DND-41 (cell line): Measurements from ENCODE around the gene ZNF783.
"Not testable (repeated sequence)": the region's sequence is repeated elsewhere in the genome, so short reads cannot be mapped to it uniquely, and the experiment has no call there.

Experiments
- ATAC-seq: fragments of 200-7000 bp; cut with Tn5 transposase; 3 replicates; pipeline ENCODE4 v1.9.1; 2021; ENCODE audit warnings: low read depth; ENCODE audit not compliant: insufficient read depth
- DNase-seq: peaks from one replicate; pipeline ENCODE4 v3.0.0-alpha.2; 2020
- H2AFZ ChIP-seq: 2 replicates; pipeline ENCODE4 v1.6.0; 2012; ENCODE audit warnings: low read depth, low read length
- H3K27ac ChIP-seq: 2 replicates; pipeline ENCODE4 v1.5.1; 2012; ENCODE audit warnings: low read length, inconsistent platforms
- H3K27me3 ChIP-seq: fragments of 200-600 bp; sonication (generic); 2 replicates; pipeline ENCODE4 v1.6.0; 2012; ENCODE audit warnings: low read length, mild to moderate bottlenecking, inconsistent platforms; ENCODE audit not compliant: insufficient read depth, poor library complexity
- H3K36me3 ChIP-seq: 2 replicates; pipeline ENCODE4 v1.5.1; 2012; ENCODE audit warnings: low read length, inconsistent platforms; ENCODE audit not compliant: insufficient read depth
- H3K4me1 ChIP-seq: 2 replicates; pipeline ENCODE4 v1.5.1; 2012; ENCODE audit warnings: mild to moderate bottlenecking, low read length; ENCODE audit not compliant: insufficient read depth
- H3K4me2 ChIP-seq: 2 replicates; pipeline ENCODE4 v1.6.0; 2012; ENCODE audit warnings: mild to moderate bottlenecking, moderate library complexity, low read length, inconsistent platforms; ENCODE audit not compliant: insufficient read depth
- H3K4me3 ChIP-seq, 2 experiments: fragments of 200-600 bp in 1 of 2; shearing (Covaris generic) in 1 of 2; 2 replicates each; pipeline ENCODE4 v1.5.1; 2012 to 2016; ENCODE audit warnings: inconsistent platforms in 2 of 2, low read length in 2 of 2, mild to moderate bottlenecking in 2 of 2, low read depth in 1 of 2, moderate library complexity in 1 of 2
- H3K79me2 ChIP-seq: 2 replicates; pipeline ENCODE4 v1.6.0; 2012; ENCODE audit warnings: low read length, inconsistent platforms; ENCODE audit not compliant: insufficient read depth
- H3K9ac ChIP-seq: 2 replicates; pipeline ENCODE4 v1.6.0; 2012; ENCODE audit warnings: low read depth, mild to moderate bottlenecking, inconsistent platforms, low read length, moderate library complexity
- H3K9me3 ChIP-seq: 2 replicates; pipeline ENCODE4 v1.5.1; 2012; ENCODE audit warnings: low read length, moderate library complexity, mild to moderate bottlenecking, inconsistent platforms; ENCODE audit not compliant: insufficient read depth, severe bottlenecking
- H4K20me1 ChIP-seq: 2 replicates; pipeline ENCODE4 v1.6.0; 2012; ENCODE audit warnings: low read length; ENCODE audit not compliant: insufficient read depth
- CTCF ChIP-seq: IDR thresholded peaks from 2 replicates; pipeline ENCODE4 v1.5.1; 2012; ENCODE audit warnings: borderline replicate concordance, low read length, moderate library complexity, mild to moderate bottlenecking; ENCODE audit not compliant: poor library complexity, severe bottlenecking; ENCODE audit errors: extremely low read depth
- EZH2 ChIP-seq: IDR thresholded peaks from 3 replicates; pipeline ENCODE4 v1.6.1; 2012; ENCODE audit warnings: borderline replicate concordance, low read depth, mild to moderate bottlenecking, moderate library complexity, low read length, inconsistent platforms; ENCODE audit not compliant: severe bottlenecking

The ZNF783 gene

GRCh38 chr7:149225656-149226055 lies 36.3 kb upstream of the ZNF783 start:
- ATAC-seq, result no peak
- DNase-seq, result no peak
- H3K27ac ChIP-seq, result no peak overlapping the region
- H3K27me3 ChIP-seq, result no peaks in the 10 kb centered on the region
- no peaks in the 10 kb centered on the region for H3K79me2 ChIP-seq
- no peaks in the 10 kb centered on the region for H3K4me1 ChIP-seq
- no peak overlapping the region for H2AFZ ChIP-seq
- H4K20me1 ChIP-seq, result peaks cover 17% of the 10 kb centered on the region; the same call in 1 of the 2 replicates
- TF ChIP-seq CTCF (no peak), EZH2 (no peak)
- no peak overlapping the region for H3K4me3 ChIP-seq
- no peaks in the 10 kb centered on the region for H3K9me3 ChIP-seq
- H3K4me2 ChIP-seq, result no peak overlapping the region
- H3K36me3 ChIP-seq, result peaks cover 39% of the 10 kb centered on the region
- H3K9ac ChIP-seq, result no peak overlapping the region

- not testable (repeated sequence) for H3K9ac ChIP-seq, H3K4me1 ChIP-seq, H2AFZ ChIP-seq, H3K4me3 ChIP-seq, H3K79me2 ChIP-seq, H3K4me2 ChIP-seq, H3K27me3 ChIP-seq, DNase-seq, H3K27ac ChIP-seq, H3K9me3 ChIP-seq, ATAC-seq
- Histone ChIP-seq H4K20me1 (peaks cover 14% of the 10 kb centered on the region; the same call in 1 of the 2 replicates), H3K36me3 (peaks cover 32% of the 10 kb centered on the region)
These were observed 35.6 kb upstream of the ZNF783 start for GRCh38 chr7:149226366-149226765.

GRCh38 chr7:149226840-149227494 lies 35.0 kb upstream of the ZNF783 start:
- Histone ChIP-seq H2AFZ (no peak overlapping the region), H3K4me3 (no peak overlapping the region), H3K9ac (no peak overlapping the region), H3K4me2 (no peak overlapping the region), H3K79me2 (no peaks in the 10 kb centered on the region), H3K36me3 (peaks cover 28% of the 10 kb centered on the region), H3K9me3 (no peaks in the 10 kb centered on the region), H3K4me1 (no peaks in the 10 kb centered on the region), H3K27ac (no peak overlapping the region), H4K20me1 (peaks cover 11% of the 10 kb centered on the region; the same call in 1 of the 2 replicates), H3K27me3 (no peaks in the 10 kb centered on the region)
- no peak for TF ChIP-seq CTCF
- no peak for TF ChIP-seq EZH2
- DNase-seq, result no peak
- no peak for ATAC-seq

GRCh38 chr7:149228831-149229471 lies 33.0 kb upstream of the ZNF783 start:
- Histone ChIP-seq H3K4me3 (no peak overlapping the region), H2AFZ (no peak overlapping the region), H3K79me2 (no peaks in the 10 kb centered on the region), H3K27ac (no peak overlapping the region), H3K4me2 (no peak overlapping the region), H3K4me1 (no peaks in the 10 kb centered on the region), H3K27me3 (no peaks in the 10 kb centered on the region), H3K9me3 (no peaks in the 10 kb centered on the region), H3K9ac (no peak overlapping the region), H3K36me3 (peaks cover 20% of the 10 kb centered on the region), H4K20me1 (peaks cover 6% of the 10 kb centered on the region; the same call in 1 of the 2 replicates)
- ATAC-seq (peak; percentile 25; the same call in 2 of the 3 replicates), DNase-seq (no peak)
- no peak for TF ChIP-seq CTCF
- no peak for TF ChIP-seq EZH2
